ENCODE measurements around the gene HTR2B. TPM values are rescaled to one million over a fixed set of nuclear protein-coding genes. Genes with fewer than 3 reads are reported as not detected.

HTR2B gene
- total RNA-seq, result not detected in 2 replicates
- long read RNA-seq, result 0 reads

GRCh38 chr2:231124838-231125568, at the start of gene HTR2B:
TSS of gene HTR2B (minus strand) at chr2:231125042. CDS start at chr2:231123764, 1,278 bp downstream.
- no peaks in the 10 kb centered on the region for H3K9me3 Mint-ChIP-seq
- no peak for TF ChIP-seq CTCF (conservative IDR thresholded peaks at IDR 0.05)
- H3K36me3 Mint-ChIP-seq (ENCODE audit: low read depth), result no peaks in the 10 kb centered on the region
- no peak for DNase-seq (ENCODE audit: low read depth, low spot score)
- H3K4me3 Mint-ChIP-seq, result no peak within 1 kb of the TSS
- H3K4me1 Mint-ChIP-seq, result peaks cover 18% of the 10 kb centered on the region
- H3K27ac Mint-ChIP-seq (ENCODE audit: unreplicated experiment), result no peak within 1 kb of the TSS
- no peaks in the 10 kb centered on the region for H3K27me3 Mint-ChIP-seq (ENCODE audit: low read depth)

- peaks cover 20% of the 10 kb centered on the region for H3K36me3 Mint-ChIP-seq (ENCODE audit: low read depth)
Observed at GRCh38 chr2:231174211-231174651, 49.4 kb upstream of the HTR2B start.

GRCh38 chr2:231172025-231172424, 47.2 kb upstream of the HTR2B start:
- Mint-ChIP-seq H3K27ac (ENCODE audit: unreplicated experiment) (no peak overlapping the region), H3K9me3 (no peaks in the 10 kb centered on the region), H3K36me3 (ENCODE audit: low read depth) (peaks cover 30% of the 10 kb centered on the region)

More at GRCh38 chr2:231174211-231174651, 49.4 kb upstream of the HTR2B start:
- H3K4me1 Mint-ChIP-seq, result no peaks in the 10 kb centered on the region
- no peaks in the 10 kb centered on the region for H3K9me3 Mint-ChIP-seq
- no peak overlapping the region for H3K4me3 Mint-ChIP-seq
- H3K27me3 Mint-ChIP-seq (ENCODE audit: low read depth), result no peaks in the 10 kb centered on the region
- DNase-seq (ENCODE audit: low read depth, low spot score), result no peak
- no peak overlapping the region for H3K27ac Mint-ChIP-seq (ENCODE audit: unreplicated experiment)
- TF ChIP-seq CTCF (conservative IDR thresholded peaks at IDR 0.05), result no peak

GRCh38 chr2:231170055-231170454, 45.2 kb upstream of the HTR2B start:
- Mint-ChIP-seq H3K9me3 (no peaks in the 10 kb centered on the region), H3K4me3 (no peak overlapping the region), H3K36me3 (ENCODE audit: low read depth) (peaks cover 28% of the 10 kb centered on the region), H3K4me1 (peaks cover 5% of the 10 kb centered on the region), H3K27me3 (ENCODE audit: low read depth) (no peaks in the 10 kb centered on the region), H3K27ac (ENCODE audit: unreplicated experiment) (no peak overlapping the region)
- TF ChIP-seq CTCF (conservative IDR thresholded peaks at IDR 0.05), result no peak
- DNase-seq (ENCODE audit: low read depth, low spot score), result no peak

More at GRCh38 chr2:231172025-231172424, 47.2 kb upstream of the HTR2B start:
- H3K4me3 Mint-ChIP-seq, result no peak overlapping the region
- DNase-seq (ENCODE audit: low read depth, low spot score), result no peak
- H3K27me3 Mint-ChIP-seq (ENCODE audit: low read depth), result no peaks in the 10 kb centered on the region
- H3K4me1 Mint-ChIP-seq, result peaks cover 5% of the 10 kb centered on the region
- TF ChIP-seq CTCF (conservative IDR thresholded peaks at IDR 0.05), result no peak

GRCh38 chr2:231169488-231169887, 44.6 kb upstream of the HTR2B start:
- TF ChIP-seq CTCF (conservative IDR thresholded peaks at IDR 0.05), result no peak
- DNase-seq (ENCODE audit: low read depth, low spot score), result no peak
- no peak overlapping the region for H3K4me3 Mint-ChIP-seq
- H3K4me1 Mint-ChIP-seq, result peaks cover 5% of the 10 kb centered on the region
- H3K36me3 Mint-ChIP-seq (ENCODE audit: low read depth), result peaks cover 25% of the 10 kb centered on the region
- no peak overlapping the region for H3K27ac Mint-ChIP-seq (ENCODE audit: unreplicated experiment)
- H3K9me3 Mint-ChIP-seq, result no peaks in the 10 kb centered on the region
- no peaks in the 10 kb centered on the region for H3K27me3 Mint-ChIP-seq (ENCODE audit: low read depth)
